ENCODE measurements around the gene FAM149A. TPM values are rescaled to one million over a fixed set of nuclear protein-coding genes. Genes with fewer than 3 reads are reported as not detected.

The FAM149A gene
- total and polyA plus RNA-seq, 10 of the 15 experiments (the other 5 are each of a cell fraction or from before 2014, with no cell fraction given): 0.38 to 1.9 (median 0.99) TPM

GRCh38 chr4:186134257-186134656, 29.8 kb downstream of the FAM149A start (continued):
- TF ChIP-seq, protein P1, sequence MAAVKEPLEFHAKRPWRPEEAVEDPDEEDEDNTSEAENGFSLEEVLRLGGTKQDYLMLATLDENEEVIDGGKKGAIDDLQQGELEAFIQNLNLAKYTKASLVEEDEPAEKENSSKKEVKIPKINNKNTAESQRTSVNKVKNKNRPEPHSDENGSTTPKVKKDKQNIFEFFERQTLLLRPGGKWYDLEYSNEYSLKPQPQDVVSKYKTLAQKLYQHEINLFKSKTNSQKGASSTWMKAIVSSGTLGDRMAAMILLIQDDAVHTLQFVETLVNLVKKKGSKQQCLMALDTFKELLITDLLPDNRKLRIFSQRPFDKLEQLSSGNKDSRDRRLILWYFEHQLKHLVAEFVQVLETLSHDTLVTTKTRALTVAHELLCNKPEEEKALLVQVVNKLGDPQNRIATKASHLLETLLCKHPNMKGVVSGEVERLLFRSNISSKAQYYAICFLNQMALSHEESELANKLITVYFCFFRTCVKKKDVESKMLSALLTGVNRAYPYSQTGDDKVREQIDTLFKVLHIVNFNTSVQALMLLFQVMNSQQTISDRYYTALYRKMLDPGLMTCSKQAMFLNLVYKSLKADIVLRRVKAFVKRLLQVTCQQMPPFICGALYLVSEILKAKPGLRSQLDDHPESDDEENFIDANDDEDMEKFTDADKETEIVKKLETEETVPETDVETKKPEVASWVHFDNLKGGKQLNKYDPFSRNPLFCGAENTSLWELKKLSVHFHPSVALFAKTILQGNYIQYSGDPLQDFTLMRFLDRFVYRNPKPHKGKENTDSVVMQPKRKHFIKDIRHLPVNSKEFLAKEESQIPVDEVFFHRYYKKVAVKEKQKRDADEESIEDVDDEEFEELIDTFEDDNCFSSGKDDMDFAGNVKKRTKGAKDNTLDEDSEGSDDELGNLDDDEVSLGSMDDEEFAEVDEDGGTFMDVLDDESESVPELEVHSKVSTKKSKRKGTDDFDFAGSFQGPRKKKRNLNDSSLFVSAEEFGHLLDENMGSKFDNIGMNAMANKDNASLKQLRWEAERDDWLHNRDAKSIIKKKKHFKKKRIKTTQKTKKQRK (IDR thresholded peaks at IDR 0.05; ENCODE audit: low read depth, low read length): no peak
- TF ChIP-seq, protein P2, sequence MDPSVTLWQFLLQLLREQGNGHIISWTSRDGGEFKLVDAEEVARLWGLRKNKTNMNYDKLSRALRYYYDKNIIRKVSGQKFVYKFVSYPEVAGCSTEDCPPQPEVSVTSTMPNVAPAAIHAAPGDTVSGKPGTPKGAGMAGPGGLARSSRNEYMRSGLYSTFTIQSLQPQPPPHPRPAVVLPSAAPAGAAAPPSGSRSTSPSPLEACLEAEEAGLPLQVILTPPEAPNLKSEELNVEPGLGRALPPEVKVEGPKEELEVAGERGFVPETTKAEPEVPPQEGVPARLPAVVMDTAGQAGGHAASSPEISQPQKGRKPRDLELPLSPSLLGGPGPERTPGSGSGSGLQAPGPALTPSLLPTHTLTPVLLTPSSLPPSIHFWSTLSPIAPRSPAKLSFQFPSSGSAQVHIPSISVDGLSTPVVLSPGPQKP (IDR thresholded peaks at IDR 0.05; ENCODE audit: low read depth, low read length): no peak
- TF ChIP-seq CEBPB (IDR thresholded peaks at IDR 0.05; ENCODE audit: borderline replicate concordance in 1 of 2, low read depth in 2 of 2, low read length in 2 of 2) (no peak), TCF3 (IDR thresholded peaks at IDR 0.05; ENCODE audit: borderline replicate concordance, insufficient read depth, low read depth, low read length) (no peak), HCFC1 (IDR thresholded peaks at IDR 0.05; ENCODE audit: low read length) (no peak), ZSCAN29 (IDR thresholded peaks at IDR 0.05) (no peak), ZBED1 (IDR thresholded peaks at IDR 0.05; ENCODE audit: borderline replicate concordance) (no peak), ZNF384 (IDR thresholded peaks at IDR 0.05; ENCODE audit: borderline replicate concordance, low read depth, low read length) (no peak; the same call in 1 of the 2 replicates), NFYA (IDR thresholded peaks at IDR 0.05; ENCODE audit: borderline replicate concordance, low read depth, low read length) (no peak), NFIC (IDR thresholded peaks at IDR 0.05; ENCODE audit: low read depth, low read length) (peak; percentile 52; the same call in 1 of the 2 replicates), POLR2AphosphoS5 (IDR thresholded peaks at IDR 0.05; ENCODE audit: low read length) (no peak)
- TF ChIP-seq, protein P3, sequence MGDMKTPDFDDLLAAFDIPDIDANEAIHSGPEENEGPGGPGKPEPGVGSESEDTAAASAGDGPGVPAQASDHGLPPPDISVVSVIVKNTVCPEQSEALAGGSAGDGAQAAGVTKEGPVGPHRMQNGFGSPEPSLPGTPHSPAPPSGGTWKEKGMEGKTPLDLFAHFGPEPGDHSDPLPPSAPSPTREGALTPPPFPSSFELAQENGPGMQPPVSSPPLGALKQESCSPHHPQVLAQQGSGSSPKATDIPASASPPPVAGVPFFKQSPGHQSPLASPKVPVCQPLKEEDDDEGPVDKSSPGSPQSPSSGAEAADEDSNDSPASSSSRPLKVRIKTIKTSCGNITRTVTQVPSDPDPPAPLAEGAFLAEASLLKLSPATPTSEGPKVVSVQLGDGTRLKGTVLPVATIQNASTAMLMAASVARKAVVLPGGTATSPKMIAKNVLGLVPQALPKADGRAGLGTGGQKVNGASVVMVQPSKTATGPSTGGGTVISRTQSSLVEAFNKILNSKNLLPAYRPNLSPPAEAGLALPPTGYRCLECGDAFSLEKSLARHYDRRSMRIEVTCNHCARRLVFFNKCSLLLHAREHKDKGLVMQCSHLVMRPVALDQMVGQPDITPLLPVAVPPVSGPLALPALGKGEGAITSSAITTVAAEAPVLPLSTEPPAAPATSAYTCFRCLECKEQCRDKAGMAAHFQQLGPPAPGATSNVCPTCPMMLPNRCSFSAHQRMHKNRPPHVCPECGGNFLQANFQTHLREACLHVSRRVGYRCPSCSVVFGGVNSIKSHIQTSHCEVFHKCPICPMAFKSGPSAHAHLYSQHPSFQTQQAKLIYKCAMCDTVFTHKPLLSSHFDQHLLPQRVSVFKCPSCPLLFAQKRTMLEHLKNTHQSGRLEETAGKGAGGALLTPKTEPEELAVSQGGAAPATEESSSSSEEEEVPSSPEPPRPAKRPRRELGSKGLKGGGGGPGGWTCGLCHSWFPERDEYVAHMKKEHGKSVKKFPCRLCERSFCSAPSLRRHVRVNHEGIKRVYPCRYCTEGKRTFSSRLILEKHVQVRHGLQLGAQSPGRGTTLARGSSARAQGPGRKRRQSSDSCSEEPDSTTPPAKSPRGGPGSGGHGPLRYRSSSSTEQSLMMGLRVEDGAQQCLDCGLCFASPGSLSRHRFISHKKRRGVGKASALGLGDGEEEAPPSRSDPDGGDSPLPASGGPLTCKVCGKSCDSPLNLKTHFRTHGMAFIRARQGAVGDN (IDR thresholded peaks at IDR 0.05): no peak
- TF ChIP-seq, protein P4, sequence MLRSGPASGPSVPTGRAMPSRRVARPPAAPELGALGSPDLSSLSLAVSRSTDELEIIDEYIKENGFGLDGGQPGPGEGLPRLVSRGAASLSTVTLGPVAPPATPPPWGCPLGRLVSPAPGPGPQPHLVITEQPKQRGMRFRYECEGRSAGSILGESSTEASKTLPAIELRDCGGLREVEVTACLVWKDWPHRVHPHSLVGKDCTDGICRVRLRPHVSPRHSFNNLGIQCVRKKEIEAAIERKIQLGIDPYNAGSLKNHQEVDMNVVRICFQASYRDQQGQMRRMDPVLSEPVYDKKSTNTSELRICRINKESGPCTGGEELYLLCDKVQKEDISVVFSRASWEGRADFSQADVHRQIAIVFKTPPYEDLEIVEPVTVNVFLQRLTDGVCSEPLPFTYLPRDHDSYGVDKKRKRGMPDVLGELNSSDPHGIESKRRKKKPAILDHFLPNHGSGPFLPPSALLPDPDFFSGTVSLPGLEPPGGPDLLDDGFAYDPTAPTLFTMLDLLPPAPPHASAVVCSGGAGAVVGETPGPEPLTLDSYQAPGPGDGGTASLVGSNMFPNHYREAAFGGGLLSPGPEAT (IDR thresholded peaks at IDR 0.05; ENCODE audit: low read depth): peak; percentile 37; the same call in 1 of the 2 replicates
- TF ChIP-seq, protein P5, sequence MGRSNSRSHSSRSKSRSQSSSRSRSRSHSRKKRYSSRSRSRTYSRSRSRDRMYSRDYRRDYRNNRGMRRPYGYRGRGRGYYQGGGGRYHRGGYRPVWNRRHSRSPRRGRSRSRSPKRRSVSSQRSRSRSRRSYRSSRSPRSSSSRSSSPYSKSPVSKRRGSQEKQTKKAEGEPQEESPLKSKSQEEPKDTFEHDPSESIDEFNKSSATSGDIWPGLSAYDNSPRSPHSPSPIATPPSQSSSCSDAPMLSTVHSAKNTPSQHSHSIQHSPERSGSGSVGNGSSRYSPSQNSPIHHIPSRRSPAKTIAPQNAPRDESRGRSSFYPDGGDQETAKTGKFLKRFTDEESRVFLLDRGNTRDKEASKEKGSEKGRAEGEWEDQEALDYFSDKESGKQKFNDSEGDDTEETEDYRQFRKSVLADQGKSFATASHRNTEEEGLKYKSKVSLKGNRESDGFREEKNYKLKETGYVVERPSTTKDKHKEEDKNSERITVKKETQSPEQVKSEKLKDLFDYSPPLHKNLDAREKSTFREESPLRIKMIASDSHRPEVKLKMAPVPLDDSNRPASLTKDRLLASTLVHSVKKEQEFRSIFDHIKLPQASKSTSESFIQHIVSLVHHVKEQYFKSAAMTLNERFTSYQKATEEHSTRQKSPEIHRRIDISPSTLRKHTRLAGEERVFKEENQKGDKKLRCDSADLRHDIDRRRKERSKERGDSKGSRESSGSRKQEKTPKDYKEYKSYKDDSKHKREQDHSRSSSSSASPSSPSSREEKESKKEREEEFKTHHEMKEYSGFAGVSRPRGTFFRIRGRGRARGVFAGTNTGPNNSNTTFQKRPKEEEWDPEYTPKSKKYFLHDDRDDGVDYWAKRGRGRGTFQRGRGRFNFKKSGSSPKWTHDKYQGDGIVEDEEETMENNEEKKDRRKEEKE (IDR thresholded peaks at IDR 0.05): no peak
- TF ChIP-seq, protein P6, sequence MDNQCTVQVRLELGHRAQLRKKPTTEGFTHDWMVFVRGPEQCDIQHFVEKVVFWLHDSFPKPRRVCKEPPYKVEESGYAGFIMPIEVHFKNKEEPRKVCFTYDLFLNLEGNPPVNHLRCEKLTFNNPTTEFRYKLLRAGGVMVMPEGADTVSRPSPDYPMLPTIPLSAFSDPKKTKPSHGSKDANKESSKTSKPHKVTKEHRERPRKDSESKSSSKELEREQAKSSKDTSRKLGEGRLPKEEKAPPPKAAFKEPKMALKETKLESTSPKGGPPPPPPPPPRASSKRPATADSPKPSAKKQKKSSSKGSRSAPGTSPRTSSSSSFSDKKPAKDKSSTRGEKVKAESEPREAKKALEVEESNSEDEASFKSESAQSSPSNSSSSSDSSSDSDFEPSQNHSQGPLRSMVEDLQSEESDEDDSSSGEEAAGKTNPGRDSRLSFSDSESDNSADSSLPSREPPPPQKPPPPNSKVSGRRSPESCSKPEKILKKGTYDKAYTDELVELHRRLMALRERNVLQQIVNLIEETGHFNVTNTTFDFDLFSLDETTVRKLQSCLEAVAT (IDR thresholded peaks at IDR 0.05): no peak

All from GM12878 (cell line).